Endodermal cell (in vitro differentiated cells): ENCODE measurements around the gene GJC2. TPM values are rescaled to one million over a fixed set of nuclear protein-coding genes. Genes with fewer than 3 reads are reported as not detected.

Experiments used
- DNase-seq: peaks from one replicate; pipeline ENCODE4 v3.0.0-alpha.2; 2017
- H3K27ac ChIP-seq: 2 replicates; pipeline ENCODE4 v1.5.1; 2013; ENCODE audit warnings: mild to moderate bottlenecking, low read depth, low read length, moderate library complexity
- H3K27me3 ChIP-seq: 2 replicates; pipeline ENCODE4 v1.6.1; 2013; ENCODE audit warnings: mild to moderate bottlenecking, low read length, moderate library complexity; ENCODE audit not compliant: insufficient read depth, control insufficient read depth, poor library complexity, severe bottlenecking
- H3K36me3 ChIP-seq: 2 replicates; pipeline ENCODE4 v1.7.0; 2013; ENCODE audit warnings: mild to moderate bottlenecking, low read length, moderate library complexity; ENCODE audit not compliant: control insufficient read depth, insufficient read depth
- H3K4me1 ChIP-seq: one replicate; pipeline ENCODE4 v1.7.0; 2013; ENCODE audit warnings: low read length; ENCODE audit not compliant: control insufficient read depth, insufficient read depth
- H3K4me3 ChIP-seq: 2 replicates; pipeline ENCODE4 v1.5.1; 2013; ENCODE audit warnings: mild to moderate bottlenecking, low read length, moderate library complexity
- H3K9ac ChIP-seq: 2 replicates; pipeline ENCODE4 v1.6.1; 2013; ENCODE audit warnings: mild to moderate bottlenecking, low read length, moderate library complexity; ENCODE audit not compliant: poor library complexity, severe bottlenecking; ENCODE audit errors: extremely low read depth
- H3K9me3 ChIP-seq: 2 replicates; pipeline ENCODE4 v1.6.1; 2013; ENCODE audit warnings: mild to moderate bottlenecking, low read length, moderate library complexity; ENCODE audit not compliant: control insufficient read depth
- H3K27ac Mint-ChIP-seq: 2 replicates; pipeline ENCODE4 v1.8.0; 2020; ENCODE audit warnings: mixed read lengths
- H3K27me3 Mint-ChIP-seq: 2 replicates; pipeline ENCODE4 v1.8.0; 2021; ENCODE audit warnings: mild to moderate bottlenecking, mixed read lengths; ENCODE audit not compliant: insufficient read depth
- H3K36me3 Mint-ChIP-seq: 2 replicates; pipeline ENCODE4 v1.8.0; 2020; ENCODE audit warnings: low read depth, mixed read lengths
- H3K4me1 Mint-ChIP-seq: 2 replicates; pipeline ENCODE4 v1.8.0; 2020; ENCODE audit warnings: mixed read lengths
- H3K4me3 Mint-ChIP-seq: 2 replicates; pipeline ENCODE4 v1.8.0; 2020; ENCODE audit warnings: mild to moderate bottlenecking, moderate library complexity, mixed read lengths
- H3K9me3 Mint-ChIP-seq: 2 replicates; pipeline ENCODE4 v1.8.0; 2020; ENCODE audit warnings: mild to moderate bottlenecking, mixed read lengths
- CTCF ChIP-seq: fragments of 200-600 bp; sonication (generic); conservative IDR thresholded peaks from 2 replicates; pipeline ENCODE4 v1.5.0; 2021; ENCODE audit warnings: antibody characterized with exemption, mild to moderate bottlenecking
- WGBS, 2 experiments: methylation state at CpG; one replicate each; pipeline versions ENCODE4 v1.1.5 to v1.1.7; 2013; ENCODE audit warnings: missing lambda C conversion rate in 2 of 2, mixed read lengths in 1 of 2; ENCODE audit not compliant: insufficient coverage in 1 of 2, insufficient read length in 1 of 2; 5-methylcytosine and 5-hydroxymethylcytosine counted together
- total RNA-seq, 2 donors: library from RNA; stranded (reverse); fragmentation: NEBNext Ultra II Directional in 1 of 2; extraction: Animal tissue kit (Norgen Biotek cat#: 25700) in 1 of 2; gene quantifications; 2 replicates in 1 of 2; 3 replicates in 1 of 2; pipeline ENCODE4 v1.2.1, GENCODE V29; 2021

Gene GJC2
- total RNA-seq, 2 donors from 2014 or later = 0.53 to 0.60 TPM

GRCh38 chr1:228148935-228149405 is 760 bp upstream of the GJC2 start:
- H3K36me3 ChIP-seq = peaks cover 3% of the 10 kb centered on the region
- Mint-ChIP-seq H3K27me3 (no peaks in the 10 kb centered on the region), H3K27ac (no peak overlapping the region), H3K36me3 (no peaks in the 10 kb centered on the region), H3K4me1 (no peaks in the 10 kb centered on the region), H3K9me3 (no peaks in the 10 kb centered on the region), H3K4me3 (no peak overlapping the region)
- no peaks in the 10 kb centered on the region for H3K27me3 ChIP-seq
- no peaks in the 10 kb centered on the region for H3K9me3 ChIP-seq
- peak; percentile 43 for DNase-seq
- peaks cover 2% of the 10 kb centered on the region for H3K4me1 ChIP-seq
- H3K4me3 ChIP-seq = no peak overlapping the region
- TF ChIP-seq CTCF = no peak
- WGBS, 2 experiments = 90 to 92% methylated on average over 5 to 8 of the region's 8 CpGs
- H3K27ac ChIP-seq = peak overlapping the region; percentile 49
- no peak overlapping the region for H3K9ac ChIP-seq

- Histone ChIP-seq H3K36me3 (peaks cover 3% of the 10 kb centered on the region), H3K9ac (no peak overlapping the region), H3K27ac (peak overlapping the region; percentile 49), H3K9me3 (no peaks in the 10 kb centered on the region), H3K27me3 (no peaks in the 10 kb centered on the region), H3K4me3 (no peak overlapping the region), H3K4me1 (no peaks in the 10 kb centered on the region)
- no peak for DNase-seq
- Mint-ChIP-seq H3K36me3 (no peaks in the 10 kb centered on the region), H3K27ac (no peak overlapping the region), H3K9me3 (no peaks in the 10 kb centered on the region), H3K4me3 (no peak overlapping the region), H3K4me1 (no peaks in the 10 kb centered on the region), H3K27me3 (no peaks in the 10 kb centered on the region)
- 70 to 92% methylated on average over 2 to 7 of the region's 7 CpGs for WGBS, 2 experiments
- no peak for TF ChIP-seq CTCF
Measured at GRCh38 chr1:228150120-228150460, 360 bp downstream of the GJC2 start.

- Mint-ChIP-seq H3K36me3 (no peaks in the 10 kb centered on the region), H3K9me3 (no peaks in the 10 kb centered on the region), H3K27me3 (no peaks in the 10 kb centered on the region), H3K27ac (no peak overlapping the region), H3K4me1 (no peaks in the 10 kb centered on the region), H3K4me3 (no peak overlapping the region)
- no peak for TF ChIP-seq CTCF
- Histone ChIP-seq H3K4me1 (no peaks in the 10 kb centered on the region), H3K9me3 (no peaks in the 10 kb centered on the region), H3K36me3 (peaks cover 3% of the 10 kb centered on the region), H3K4me3 (no peak overlapping the region), H3K9ac (no peak overlapping the region), H3K27me3 (no peaks in the 10 kb centered on the region), H3K27ac (no peak overlapping the region)
- WGBS, 2 experiments = 88 to 100% methylated on average over 2 to 16 of the region's 17 CpGs
- DNase-seq = peak; percentile 45
Measured at GRCh38 chr1:228150461-228151179, 890 bp downstream of the GJC2 start.
